Measurements from ENCODE around the gene SARDH. TPM values are rescaled to one million over a fixed set of nuclear protein-coding genes. Genes with fewer than 3 reads are reported as not detected.

Gene SARDH
- polyA plus RNA-seq, 3 donors, result not detected

- Histone ChIP-seq H3K27me3 (ENCODE audit: control insufficient read depth in 2 of 2, insufficient read depth in 2 of 2, low read length in 2 of 2) (no peaks in the 10 kb centered on the region), H2AFZ (ENCODE audit: insufficient read depth, low read depth, low read length, poor library complexity, severe bottlenecking) (no peak overlapping the region), H3K36me3 (replicated peaks in 1 of 2; ENCODE audit: control insufficient read depth in 1 of 2, insufficient read depth in 2 of 2, low read length in 2 of 2) (no peaks in the 10 kb centered on the region), H3K79me2 (ENCODE audit: insufficient read depth, low read length) (no peaks in the 10 kb centered on the region), H3K27ac (ENCODE audit: low read depth in 1 of 2, low read length in 2 of 2) (no peak overlapping the region), H3K4me2 (replicated peaks; ENCODE audit: extremely low read depth, low read length, poor library complexity, severe bottlenecking) (no peak overlapping the region), H4K20me1 (ENCODE audit: insufficient read depth, low read length) (no peaks in the 10 kb centered on the region), H3K4me1 (ENCODE audit: control insufficient read depth in 1 of 2, insufficient read depth in 2 of 2, low read length in 2 of 2) (no peaks in the 10 kb centered on the region), H3K9me3 (replicated peaks in 1 of 2; ENCODE audit: control insufficient read depth in 1 of 2, insufficient read depth in 1 of 2, low read length in 2 of 2) (no peaks in the 10 kb centered on the region), H3K4me3 (replicated peaks in 1 of 3; ENCODE audit: low read depth in 2 of 3, low read length in 3 of 3) (no peak overlapping the region), H3K9ac (ENCODE audit: insufficient read depth, low read length, poor library complexity, severe bottlenecking) (no peak overlapping the region)
- no peaks in the 10 kb centered on the region for H3K9me3 Mint-ChIP-seq
- H3K27ac Mint-ChIP-seq, result no peak overlapping the region
- H3K4me3 Mint-ChIP-seq, result no peak overlapping the region
- 69% methylated on average over 18 of the region's 24 CpGs for WGBS (ENCODE audit: insufficient coverage)
- no peak for TF ChIP-seq CTCF (IDR thresholded peaks at IDR 0.05)
- intact Hi-C loops (cut with micrococcal nuclease), result no loop called here
- no peaks in the 10 kb centered on the region for H3K36me3 Mint-ChIP-seq
- H3K4me1 Mint-ChIP-seq, result no peaks in the 10 kb centered on the region
- DNase-seq, result no peak
- peaks cover 2 to 16% (median 6%) of the 10 kb centered on the region in 3 donors for H3K27me3 Mint-ChIP-seq (ENCODE audit: low read depth in 3 of 3)
Measured at GRCh38 chr9:133634081-133634691, 104.0 kb downstream of the SARDH start.

DNA sequence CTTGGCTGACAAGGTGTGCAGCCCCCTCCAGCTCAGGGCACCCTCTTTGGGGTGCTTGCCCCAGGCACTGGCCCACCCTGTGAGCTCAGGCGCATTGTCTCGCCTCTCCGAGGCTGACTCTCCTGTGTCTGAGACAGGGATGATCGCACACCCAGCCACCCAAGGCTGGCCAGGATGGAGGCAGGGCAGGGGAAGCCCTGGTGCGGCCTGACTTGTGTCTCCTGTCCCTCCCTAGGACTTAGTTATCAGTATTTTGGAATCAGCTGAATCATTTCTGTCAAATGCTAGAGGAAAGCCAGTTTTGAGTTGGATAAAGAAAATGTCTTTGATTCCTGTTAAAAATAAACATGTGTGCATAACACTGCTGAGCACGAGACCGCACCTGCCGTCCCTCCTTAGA is 104.5 kb downstream of the SARDH start:
- intact Hi-C loops (cut with micrococcal nuclease), result no loop called here
- H3K79me2 ChIP-seq (ENCODE audit: insufficient read depth, low read length), result no peaks in the 10 kb centered on the region
- H3K4me3 Mint-ChIP-seq, result no peak overlapping the region
- H3K4me2 ChIP-seq (replicated peaks; ENCODE audit: extremely low read depth, low read length, poor library complexity, severe bottlenecking), result no peak overlapping the region
- H3K27ac Mint-ChIP-seq, result no peak overlapping the region
- no peak for TF ChIP-seq CTCF (IDR thresholded peaks at IDR 0.05)
- WGBS (ENCODE audit: insufficient coverage), result 63% methylated on average over 8 of the region's 8 CpGs
- no peak for DNase-seq
- H3K9ac ChIP-seq (ENCODE audit: insufficient read depth, low read length, poor library complexity, severe bottlenecking), result no peak overlapping the region
- H3K9me3 ChIP-seq (replicated peaks in 1 of 2; ENCODE audit: control insufficient read depth in 1 of 2, insufficient read depth in 1 of 2, low read length in 2 of 2), result no peaks in the 10 kb centered on the region
- H3K27me3 ChIP-seq (ENCODE audit: control insufficient read depth in 2 of 2, insufficient read depth in 2 of 2, low read length in 2 of 2), result no peaks in the 10 kb centered on the region
- H2AFZ ChIP-seq (ENCODE audit: insufficient read depth, low read depth, low read length, poor library complexity, severe bottlenecking), result no peak overlapping the region
- H3K36me3 Mint-ChIP-seq, result no peaks in the 10 kb centered on the region
- no peaks in the 10 kb centered on the region for H4K20me1 ChIP-seq (ENCODE audit: insufficient read depth, low read length)
- H3K4me1 Mint-ChIP-seq, result no peaks in the 10 kb centered on the region
- no peaks in the 10 kb centered on the region for H3K4me1 ChIP-seq (ENCODE audit: control insufficient read depth in 1 of 2, insufficient read depth in 2 of 2, low read length in 2 of 2)
- H3K36me3 ChIP-seq (replicated peaks in 1 of 2; ENCODE audit: control insufficient read depth in 1 of 2, insufficient read depth in 2 of 2, low read length in 2 of 2), result no peaks in the 10 kb centered on the region
- no peak overlapping the region for H3K4me3 ChIP-seq (replicated peaks in 1 of 3; ENCODE audit: low read depth in 2 of 3, low read length in 3 of 3)
- H3K27me3 Mint-ChIP-seq (ENCODE audit: low read depth in 3 of 3), result peaks cover 2 to 15% (median 6%) of the 10 kb centered on the region in 3 donors
- no peak overlapping the region for H3K27ac ChIP-seq (ENCODE audit: low read depth in 1 of 2, low read length in 2 of 2)
- H3K9me3 Mint-ChIP-seq, result no peaks in the 10 kb centered on the region
